Activated T-cell treated with anti-CD3 and anti-CD28 coated beads for 1 hour (primary cell): Measurements from ENCODE around the gene NFE2L1.
A peak's percentile ranks its signal among the peaks of the same experiment; 100 is the strongest.
"Not testable (repeated sequence)": the region's sequence is repeated elsewhere in the genome, so short reads cannot be mapped to it uniquely, and the experiment has no call there.

Experiments
- DNase-seq: peaks from one replicate; pipeline ENCODE4 v3.0.0-alpha.2; 2020; ENCODE audit warnings: low read depth

The NFE2L1 gene, protein sequence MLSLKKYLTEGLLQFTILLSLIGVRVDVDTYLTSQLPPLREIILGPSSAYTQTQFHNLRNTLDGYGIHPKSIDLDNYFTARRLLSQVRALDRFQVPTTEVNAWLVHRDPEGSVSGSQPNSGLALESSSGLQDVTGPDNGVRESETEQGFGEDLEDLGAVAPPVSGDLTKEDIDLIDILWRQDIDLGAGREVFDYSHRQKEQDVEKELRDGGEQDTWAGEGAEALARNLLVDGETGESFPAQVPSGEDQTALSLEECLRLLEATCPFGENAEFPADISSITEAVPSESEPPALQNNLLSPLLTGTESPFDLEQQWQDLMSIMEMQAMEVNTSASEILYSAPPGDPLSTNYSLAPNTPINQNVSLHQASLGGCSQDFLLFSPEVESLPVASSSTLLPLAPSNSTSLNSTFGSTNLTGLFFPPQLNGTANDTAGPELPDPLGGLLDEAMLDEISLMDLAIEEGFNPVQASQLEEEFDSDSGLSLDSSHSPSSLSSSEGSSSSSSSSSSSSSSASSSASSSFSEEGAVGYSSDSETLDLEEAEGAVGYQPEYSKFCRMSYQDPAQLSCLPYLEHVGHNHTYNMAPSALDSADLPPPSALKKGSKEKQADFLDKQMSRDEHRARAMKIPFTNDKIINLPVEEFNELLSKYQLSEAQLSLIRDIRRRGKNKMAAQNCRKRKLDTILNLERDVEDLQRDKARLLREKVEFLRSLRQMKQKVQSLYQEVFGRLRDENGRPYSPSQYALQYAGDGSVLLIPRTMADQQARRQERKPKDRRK

DNA sequence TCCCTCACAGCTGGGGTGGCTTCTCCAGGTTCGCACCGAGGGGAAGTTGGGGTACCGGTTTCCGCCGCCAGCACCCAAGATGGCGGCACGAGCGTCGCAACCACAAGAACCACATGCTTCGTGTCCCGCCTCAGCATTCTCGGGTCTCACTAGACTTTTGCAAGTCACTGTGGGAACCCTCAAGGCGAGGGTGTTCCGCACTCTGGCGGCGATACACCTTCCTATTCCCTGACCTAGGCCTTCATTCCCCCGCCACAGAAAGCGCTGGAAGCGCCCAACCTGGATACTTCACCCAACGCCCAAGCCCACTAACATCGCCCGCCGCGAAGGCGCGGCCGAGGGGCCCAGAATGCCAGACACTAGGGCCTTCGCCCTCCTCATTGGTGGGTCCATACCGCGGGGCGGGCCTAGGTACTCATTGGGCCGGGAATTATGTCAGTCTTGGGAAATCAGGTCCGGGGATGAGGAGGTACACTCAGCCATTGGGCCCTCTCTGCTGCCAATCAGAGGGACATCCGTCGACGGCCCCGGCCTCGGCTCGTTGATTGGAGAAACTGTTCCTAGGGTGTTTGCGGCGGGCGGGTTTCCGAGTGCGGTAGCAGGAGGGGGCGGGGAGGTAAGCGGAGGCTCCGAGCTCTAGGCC is at the start of gene NFE2L1:
Gene NFE2L1, plus strand, starts transcription at position 619 of the 643 bp plus-strand sequence. CDS start 2,760 bp downstream, outside the sequence.
- peak; percentile 94 for DNase-seq

GRCh38 chr17:47999582-47999981 is 48.6 kb upstream of the NFE2L1 start:
- no peak for DNase-seq

DNA sequence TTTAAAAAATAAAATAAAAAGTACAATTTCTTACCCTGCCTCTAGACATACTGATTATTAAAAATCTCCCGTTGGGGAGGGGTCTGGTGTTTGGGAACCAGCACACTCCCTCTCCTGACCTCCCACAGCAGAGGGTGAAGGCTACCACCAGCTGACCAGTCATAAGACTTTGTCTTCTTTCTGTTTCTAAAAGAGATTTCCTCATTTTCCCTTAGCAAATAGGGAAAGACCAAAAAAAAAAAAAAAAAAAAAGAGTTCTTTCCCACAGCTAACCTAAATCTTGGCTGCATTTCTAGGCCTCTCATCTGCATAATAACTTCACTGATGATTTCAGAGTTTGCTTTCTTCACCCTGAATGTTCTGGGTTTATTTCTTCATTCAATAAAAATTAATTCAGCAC is 47.0 kb upstream of the NFE2L1 start:
- DNase-seq = no peak

GRCh38 chr17:48001657-48002056 is 46.5 kb upstream of the NFE2L1 start:
- not testable (repeated sequence) for DNase-seq

DNA sequence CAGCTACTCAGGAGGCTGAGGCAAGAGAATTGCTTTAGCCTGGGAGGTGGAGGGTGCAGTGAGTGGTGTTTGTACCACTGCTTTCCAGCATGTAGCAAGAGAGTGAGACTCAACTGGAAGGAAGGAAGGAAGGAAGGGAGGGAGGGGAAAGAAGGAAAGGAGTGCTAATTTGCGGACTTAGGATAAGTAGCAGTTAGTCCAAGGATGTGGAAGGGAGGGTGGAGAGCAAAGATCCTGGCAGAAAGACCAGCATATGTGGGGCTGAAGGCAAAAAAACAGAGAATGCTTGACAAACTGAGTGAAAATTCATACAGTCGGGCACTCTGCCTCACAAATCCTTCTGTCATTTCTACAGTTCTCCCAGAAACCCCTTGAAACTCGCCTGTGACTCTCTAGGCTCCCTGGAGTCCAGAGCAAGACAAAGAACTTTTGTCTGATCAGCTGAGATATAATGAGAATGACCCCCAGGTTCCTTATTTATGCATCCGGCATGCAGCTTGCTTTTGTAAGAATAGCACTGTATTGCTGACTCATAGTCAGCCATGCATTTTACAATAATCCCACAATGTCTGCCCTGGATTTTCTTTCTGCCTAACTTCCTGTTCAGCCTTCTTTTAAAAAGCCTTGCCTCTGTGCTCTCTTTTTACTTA is 45.8 kb upstream of the NFE2L1 start:
- no peak for DNase-seq

GRCh38 chr17:48002916-48003416 is 45.2 kb upstream of the NFE2L1 start:
- DNase-seq = no peak

DNA sequence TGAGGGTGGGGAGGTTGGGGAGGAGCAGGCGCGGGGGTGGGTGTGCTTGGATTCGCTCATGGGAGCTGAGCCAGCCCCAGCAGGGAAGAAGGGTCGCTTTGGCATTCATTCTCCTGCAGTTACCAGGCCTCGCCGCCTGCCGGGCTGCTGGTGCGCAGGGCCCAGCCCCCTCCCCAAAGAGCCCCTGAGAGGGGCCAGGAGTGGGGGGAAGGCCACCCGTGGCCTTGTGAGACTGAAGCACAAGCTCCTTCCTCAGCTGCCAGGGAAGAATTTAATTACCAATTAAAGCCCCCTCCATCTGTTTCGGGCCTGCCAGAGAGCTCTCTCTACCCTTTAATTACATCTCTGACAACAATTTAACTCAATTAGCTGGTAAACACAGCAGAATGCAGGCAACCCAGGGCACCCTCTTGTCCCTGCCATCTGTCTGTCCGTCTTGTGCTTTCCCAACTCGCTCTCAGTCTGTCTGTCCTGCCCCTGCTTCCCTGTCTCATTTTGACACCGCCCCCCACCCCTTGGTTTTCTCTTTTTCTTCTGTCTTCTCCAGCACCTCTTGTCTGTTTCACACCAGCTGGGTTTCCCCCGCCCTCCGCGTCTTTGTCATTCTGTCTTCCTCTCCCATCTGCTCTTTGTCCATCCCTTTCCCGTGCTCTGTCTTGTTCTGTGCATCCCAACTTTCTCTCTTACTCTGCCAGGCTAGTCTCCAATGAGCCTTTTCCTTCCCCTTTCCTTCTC is 44.6 kb upstream of the NFE2L1 start:
- DNase-seq = no peak

DNA sequence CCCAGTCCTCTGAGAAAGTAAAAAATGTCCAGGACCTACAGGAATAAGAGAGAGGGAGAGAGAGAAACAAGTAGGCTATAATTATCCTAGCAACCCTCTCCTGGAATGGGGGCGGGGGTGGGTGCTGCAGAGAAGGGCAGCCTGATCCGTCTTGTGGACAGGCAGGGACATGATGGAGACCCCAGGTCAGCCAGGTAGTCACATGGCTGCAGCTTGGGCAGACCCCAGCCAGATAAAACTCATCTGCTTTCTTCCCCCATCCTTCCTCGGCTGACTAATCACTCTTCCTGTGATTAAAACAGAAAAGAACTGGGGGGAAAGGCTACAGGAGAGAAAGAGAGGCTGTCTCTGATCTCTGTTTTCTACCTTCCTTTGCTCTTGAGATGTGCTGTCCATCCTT is 43.2 kb upstream of the NFE2L1 start:
- no peak for DNase-seq

DNA sequence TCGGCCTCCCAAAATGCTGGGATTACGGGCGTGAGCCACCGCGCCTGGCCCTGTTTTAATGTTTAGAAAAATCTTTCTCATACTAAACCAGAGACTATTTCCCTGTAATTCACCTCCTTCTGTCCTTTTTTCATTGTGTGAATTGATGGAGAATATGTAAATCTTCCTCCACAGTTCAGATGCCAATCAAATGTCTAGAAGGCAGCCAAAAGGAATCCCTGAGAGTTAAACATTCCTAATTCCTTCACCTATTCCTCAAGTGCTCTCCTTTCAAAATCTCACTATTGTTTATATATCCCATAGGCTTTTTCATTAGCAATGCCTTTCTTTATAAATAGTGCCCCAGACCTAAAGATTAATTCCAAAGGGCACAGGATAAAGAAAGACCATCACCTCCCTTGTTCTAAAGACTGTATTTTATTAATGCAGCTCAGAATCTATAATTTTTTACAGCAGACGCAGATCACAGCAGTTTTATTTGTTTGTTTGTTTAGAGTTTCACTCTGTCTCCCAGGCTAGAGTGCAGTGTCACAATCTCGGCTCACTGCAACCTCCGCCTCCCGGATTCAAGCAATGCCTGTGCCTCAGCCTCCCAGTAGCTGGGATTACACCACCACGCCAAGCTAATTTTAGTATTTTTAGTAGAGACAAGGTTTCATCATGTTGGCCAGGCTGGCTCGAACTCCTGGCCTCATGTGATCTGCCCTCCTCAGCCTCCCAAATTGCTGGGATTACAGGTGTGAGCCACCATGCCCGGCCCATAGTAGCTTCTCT is 41.0 kb upstream of the NFE2L1 start:
- no peak for DNase-seq

GRCh38 chr17:48010193-48010592 is 38.0 kb upstream of the NFE2L1 start:
- no peak for DNase-seq

DNA sequence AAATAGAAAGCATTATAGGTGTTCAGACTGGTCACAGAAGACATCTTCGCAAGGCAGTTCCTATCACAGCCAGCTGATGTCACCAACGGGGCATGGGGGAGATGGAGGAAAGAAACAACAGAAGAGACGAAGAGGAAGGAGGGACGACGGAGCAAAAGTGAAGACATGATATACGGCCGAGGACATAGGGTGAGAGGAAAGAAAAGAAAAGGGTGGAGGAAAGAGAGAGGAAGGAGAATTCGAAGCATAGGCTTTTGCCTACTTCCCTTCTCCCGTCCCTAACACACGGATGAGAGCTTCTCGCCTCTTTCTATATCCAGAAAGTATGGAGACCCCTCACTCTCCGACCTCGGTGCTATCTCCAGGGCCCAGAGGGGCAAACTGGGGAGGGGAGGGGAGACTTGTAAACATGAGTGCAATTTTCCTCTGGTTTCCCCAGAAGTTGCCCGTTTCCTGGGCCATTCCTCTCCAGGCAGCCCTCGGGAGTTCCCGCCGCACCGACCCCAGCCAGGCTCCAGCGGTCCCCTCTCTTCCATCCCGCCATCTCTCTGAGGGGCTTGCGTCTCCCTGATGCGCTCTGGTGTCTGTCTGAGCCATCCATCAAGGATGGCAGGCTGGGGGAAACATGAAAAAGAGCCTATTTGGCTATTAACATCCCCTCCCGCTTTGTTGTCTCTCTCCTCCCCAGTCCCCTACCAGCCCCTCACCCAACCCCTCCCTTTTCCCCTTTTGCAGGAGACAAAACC is 36.6 kb upstream of the NFE2L1 start:
- DNase-seq = peak; percentile 32

DNA sequence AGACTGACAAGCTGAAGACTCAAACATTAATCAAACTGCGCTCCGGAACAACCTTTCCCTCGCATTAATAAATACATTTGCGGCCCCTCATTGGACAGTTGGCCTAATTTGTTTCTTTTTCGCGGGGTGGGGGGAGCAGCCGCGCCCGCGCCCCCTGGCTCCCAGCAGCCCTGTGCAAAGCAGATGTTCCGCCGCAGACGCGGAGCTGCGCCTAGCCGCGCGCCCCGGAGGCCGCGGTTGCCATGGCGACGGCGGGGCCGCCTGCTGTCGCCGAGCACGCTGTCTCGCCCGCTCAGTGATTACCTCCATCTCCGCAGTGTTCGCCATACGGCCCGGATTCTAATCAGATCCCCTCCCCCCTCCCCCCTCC is 36.0 kb upstream of the NFE2L1 start:
- peak; percentile 46 for DNase-seq

GRCh38 chr17:48012654-48013053 is 35.5 kb upstream of the NFE2L1 start:
- no peak for DNase-seq

DNA sequence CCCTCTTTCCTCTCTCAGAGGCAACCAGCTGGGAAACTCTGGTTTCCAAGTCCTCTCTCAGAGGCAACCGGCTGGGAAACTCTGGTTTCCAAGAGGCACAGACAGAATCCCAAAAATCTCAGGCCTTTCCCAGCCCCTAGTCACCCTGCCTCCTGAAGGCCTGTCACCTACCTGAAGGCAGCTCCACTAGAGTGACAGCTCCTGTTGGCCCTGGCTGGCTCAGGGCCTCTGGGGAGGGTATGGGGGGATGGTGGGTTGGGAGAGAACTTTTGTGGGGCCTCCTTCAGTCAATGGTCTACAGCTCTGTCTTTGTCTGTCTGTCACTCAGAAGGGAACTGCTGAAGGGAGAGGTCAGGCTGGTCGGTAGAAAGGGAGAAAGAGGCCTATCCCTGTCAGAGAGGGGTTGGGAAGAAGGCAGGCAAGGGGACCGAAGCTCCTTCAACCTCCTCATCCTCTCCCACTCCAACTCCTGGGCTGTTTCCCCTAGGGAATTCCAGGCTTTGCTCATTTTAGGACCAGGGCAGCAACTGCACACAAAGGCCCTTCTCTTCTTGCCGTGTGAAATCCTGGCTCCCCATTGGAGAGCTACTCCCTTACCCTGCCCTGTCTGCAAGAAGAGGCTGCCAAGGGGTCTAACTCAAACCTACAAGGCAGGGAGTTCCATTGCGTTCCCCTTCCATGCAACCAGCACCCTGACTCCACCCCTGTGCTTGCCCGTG is 34.1 kb upstream of the NFE2L1 start:
- no peak for DNase-seq

DNA sequence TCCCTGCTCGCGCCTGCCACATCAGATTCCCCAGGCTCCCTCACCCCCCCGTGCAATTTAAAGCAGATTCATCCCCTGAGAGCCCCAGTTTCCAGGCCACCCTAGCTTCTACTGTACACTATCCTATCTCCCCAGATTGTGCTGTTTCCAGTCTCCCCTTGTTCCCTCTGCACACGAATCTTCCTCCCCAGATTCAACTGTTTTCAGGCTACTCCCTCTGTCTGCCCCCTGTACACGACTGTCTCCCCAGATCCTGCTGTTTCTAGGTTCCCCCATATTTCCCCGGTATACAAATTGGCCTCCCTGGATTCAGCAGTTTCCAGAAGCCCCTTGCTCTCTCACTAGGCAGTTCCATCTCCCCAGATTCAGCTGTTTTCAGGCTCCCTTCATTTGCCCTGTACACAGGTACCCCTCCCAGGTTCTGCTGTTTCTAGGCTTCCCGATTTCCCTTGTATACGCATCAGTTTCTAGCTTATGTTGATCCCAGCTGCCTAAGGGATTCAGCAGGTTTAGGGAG is 33.5 kb upstream of the NFE2L1 start:
- DNase-seq = no peak

- no peak for DNase-seq
Measured at GRCh38 chr17:48016112-48016511, 32.0 kb upstream of the NFE2L1 start.

DNA sequence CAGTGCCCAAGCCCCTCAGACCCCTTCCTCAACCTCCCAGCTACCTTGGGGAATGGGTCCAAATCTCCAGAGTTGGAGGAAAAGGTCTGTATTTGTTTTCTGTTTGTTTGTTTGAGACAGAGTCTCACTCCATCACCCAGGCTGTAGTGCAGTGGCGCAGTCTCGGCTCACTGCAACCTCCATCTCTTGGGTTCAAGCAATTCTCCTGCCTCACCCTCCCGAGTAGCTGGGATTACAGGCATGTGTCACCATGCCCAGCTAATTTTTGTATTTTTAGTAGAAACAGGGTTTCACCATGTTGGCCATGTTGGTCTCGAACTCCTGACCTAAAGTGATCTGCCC is 30.4 kb upstream of the NFE2L1 start:
- DNase-seq = not testable (repeated sequence)

DNA sequence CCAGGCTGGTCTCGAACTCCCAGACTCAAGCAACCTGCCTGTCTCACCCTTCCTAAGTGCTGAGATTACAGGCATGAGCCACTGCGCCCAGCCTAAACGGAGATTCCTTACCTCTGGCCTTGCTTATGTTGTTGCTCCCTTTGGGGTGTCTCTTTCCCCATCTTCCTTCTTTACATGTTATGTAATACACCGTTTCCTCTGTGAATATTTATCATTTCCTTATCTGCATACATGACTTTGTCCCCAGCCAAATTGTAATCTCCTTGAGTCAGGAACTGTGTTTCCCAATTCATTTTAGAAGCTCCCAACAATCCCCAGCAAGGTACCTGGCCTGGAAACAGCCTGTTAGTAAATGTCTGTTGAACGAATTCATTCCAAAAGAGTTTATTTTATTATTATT is 26.2 kb upstream of the NFE2L1 start:
- no peak for DNase-seq

DNA sequence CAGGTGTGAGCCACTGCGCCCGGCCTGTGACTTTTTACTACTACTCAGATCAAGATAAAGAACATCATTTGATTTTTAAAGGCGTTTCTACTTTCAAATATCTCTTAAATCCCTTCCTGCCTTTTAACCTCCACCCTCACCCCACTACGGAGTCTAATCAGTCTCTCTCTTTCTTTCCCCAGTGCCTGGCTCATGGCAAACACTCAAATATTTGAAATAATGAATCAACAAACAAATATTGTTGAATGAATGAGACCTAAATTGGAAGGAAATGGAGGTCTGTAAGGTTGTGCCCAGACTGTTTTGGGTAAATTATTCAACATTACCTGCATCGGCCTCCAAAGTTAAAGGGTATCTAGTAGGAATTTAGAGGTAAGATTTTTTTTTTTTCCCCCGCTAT is 25.3 kb upstream of the NFE2L1 start:
- no peak for DNase-seq
